Calu3 (cell line): ENCODE measurements around the gene CDH13. TPM values are rescaled to one million over a fixed set of nuclear protein-coding genes. Genes with fewer than 3 reads are reported as not detected.

Source experiments
- BruUV-seq: library from RNA; stranded (reverse); fragments of 400-500 nt; replicated peaks from 2 replicates; lab custom pipeline; 2021; lab: Mats Ljungman, UMichigan
- CTCF ChIA-PET: fragments of 300-600 bp; sonication (Branson Sonifier 250); formaldehyde crosslinking; loops from one replicate; lab custom pipeline; 2022; ENCODE audit warnings: antibody characterized with exemption; lab: Charles Lee
- DNase-seq: peaks from one replicate; pipeline ENCODE4 v3.0.0; 2022
- H3K27ac Mint-ChIP-seq: one replicate; pipeline ENCODE4 v1.8.0; 2022; ENCODE audit warnings: mixed read lengths; ENCODE audit not compliant: unreplicated experiment
- H3K27me3 Mint-ChIP-seq: one replicate; pipeline ENCODE4 v1.8.0; 2022; ENCODE audit warnings: mixed read lengths; ENCODE audit not compliant: unreplicated experiment
- H3K36me3 Mint-ChIP-seq: one replicate; pipeline ENCODE4 v1.8.0; 2022; ENCODE audit warnings: mild to moderate bottlenecking, moderate library complexity, mixed read lengths; ENCODE audit not compliant: insufficient read depth, unreplicated experiment
- H3K4me1 Mint-ChIP-seq: one replicate; pipeline ENCODE4 v1.8.0; 2022; ENCODE audit warnings: mild to moderate bottlenecking, low read depth, mixed read lengths; ENCODE audit not compliant: unreplicated experiment
- H3K4me3 Mint-ChIP-seq: one replicate; pipeline ENCODE4 v1.8.0; 2022; ENCODE audit warnings: mild to moderate bottlenecking, low read depth, moderate library complexity, mixed read lengths; ENCODE audit not compliant: unreplicated experiment
- H3K9me3 Mint-ChIP-seq: one replicate; pipeline ENCODE4 v1.8.0; 2022; ENCODE audit warnings: low read depth, mixed read lengths; ENCODE audit not compliant: unreplicated experiment
- CTCF ChIP-seq: fragments of 200-600 bp; IDR thresholded peaks from one replicate; pipeline ENCODE4 v1.8.0; 2022; ENCODE audit warnings: antibody characterized with exemption; ENCODE audit not compliant: unreplicated experiment
- intact Hi-C: fragments of 100-400 bp; cut with micrococcal nuclease; formaldehyde crosslinking; loops from one replicate; pipeline ENCODE4 v1.10.0; 2022; ENCODE audit not compliant: unreplicated experiment
- total RNA-seq: library from RNA; stranded (reverse); gene quantifications from 2 replicates; pipeline ENCODE4 v1.2.3, GENCODE V29; 2022

Gene CDH13
- total RNA-seq, 1 experiment from 2014 or later = not detected

GRCh38 chr16:82634955-82635610, 8.3 kb downstream of the CDH13 start:
- intact Hi-C loops = no loop called here
- no peak for TF ChIP-seq CTCF
- Mint-ChIP-seq H3K4me1 (peaks cover 7% of the 10 kb centered on the region), H3K36me3 (no peaks in the 10 kb centered on the region), H3K27ac (no peak overlapping the region), H3K4me3 (no peak overlapping the region), H3K27me3 (peaks cover 15% of the 10 kb centered on the region), H3K9me3 (peaks cover 3% of the 10 kb centered on the region)
- CTCF ChIA-PET = no interaction called here
- BruUV-seq = no TSS peak
- no peak for DNase-seq

GRCh38 chr16:82636485-82636884, 9.7 kb downstream of the CDH13 start:
- Mint-ChIP-seq H3K4me1 (peaks cover 8% of the 10 kb centered on the region), H3K9me3 (peaks cover 3% of the 10 kb centered on the region), H3K27me3 (peaks cover 1% of the 10 kb centered on the region), H3K36me3 (no peaks in the 10 kb centered on the region), H3K27ac (no peak overlapping the region), H3K4me3 (no peak overlapping the region)
- no TSS peak for BruUV-seq
- DNase-seq = no peak
- TF ChIP-seq CTCF = no peak
- intact Hi-C loops = no loop called here
- CTCF ChIA-PET = no interaction called here

GRCh38 chr16:82636958-82637357, 10.2 kb downstream of the CDH13 start:
- H3K9me3 Mint-ChIP-seq = peaks cover 3% of the 10 kb centered on the region
- H3K27ac Mint-ChIP-seq = no peak overlapping the region
- no TSS peak for BruUV-seq
- H3K36me3 Mint-ChIP-seq = no peaks in the 10 kb centered on the region
- no peaks in the 10 kb centered on the region for H3K27me3 Mint-ChIP-seq
- DNase-seq = no peak
- no peak overlapping the region for H3K4me3 Mint-ChIP-seq
- CTCF ChIA-PET = no interaction called here
- intact Hi-C loops = no loop called here
- peaks cover 8% of the 10 kb centered on the region for H3K4me1 Mint-ChIP-seq
- TF ChIP-seq CTCF = no peak

- Mint-ChIP-seq H3K9me3 (peaks cover 3% of the 10 kb centered on the region), H3K36me3 (no peaks in the 10 kb centered on the region), H3K4me3 (no peak overlapping the region), H3K4me1 (peaks cover 8% of the 10 kb centered on the region), H3K27ac (no peak overlapping the region), H3K27me3 (no peaks in the 10 kb centered on the region)
- DNase-seq = no peak
- CTCF ChIA-PET = interaction anchor here (0.7 kb wide), 1 partner anchor 233 kb away, joined by 7 read pairs; no protein-coding TSS in a partner anchor
- intact Hi-C loops = no loop called here
- BruUV-seq = no TSS peak
- no peak for TF ChIP-seq CTCF
Observed at GRCh38 chr16:82638095-82638798, 11.5 kb downstream of the CDH13 start.
